Astrocyte of the cerebellum (primary cell): Measurements from ENCODE around the gene IARS1.

Experiments used
- DNase-seq: peaks from one replicate; pipeline ENCODE4 v3.0.0-alpha.2; 2011; ENCODE audit warnings: low read depth
- H3K4me3 ChIP-seq: 2 replicates; pipeline ENCODE4 v1.5.1; 2011; ENCODE audit warnings: mild to moderate bottlenecking, low read depth, low read length, moderate library complexity
- CTCF ChIP-seq: IDR thresholded peaks from 2 replicates; pipeline ENCODE4 v1.5.1; 2012; ENCODE audit warnings: low read length, low read depth, moderate library complexity, mild to moderate bottlenecking; ENCODE audit errors: missing control alignments
- in situ Hi-C: cut with HindIII; loops from 2 replicates; pipeline ENCODE4 v1.10.0; 2017; ENCODE audit warnings: low sequenced_read_pairs

Gene IARS1

GRCh38 chr9:92275541-92275940, 18.0 kb downstream of the IARS1 start:
- in situ Hi-C loops, result no loop called here
- no peak for DNase-seq
- no peak overlapping the region for H3K4me3 ChIP-seq
- no peak for TF ChIP-seq CTCF

GRCh38 chr9:92270511-92270910, 23.0 kb downstream of the IARS1 start:
- no peak for TF ChIP-seq CTCF
- in situ Hi-C loops, result no loop called here
- no peak for DNase-seq
- no peak overlapping the region for H3K4me3 ChIP-seq

GRCh38 chr9:92266486-92266885, 27.0 kb downstream of the IARS1 start:
- no peak overlapping the region for H3K4me3 ChIP-seq
- no peak for DNase-seq
- in situ Hi-C loops, result no loop called here
- TF ChIP-seq CTCF, result no peak

- no peak for DNase-seq
- H3K4me3 ChIP-seq, result no peak overlapping the region
- TF ChIP-seq CTCF, result no peak
- in situ Hi-C loops, result no loop called here
Observed at GRCh38 chr9:92265154-92265553, 28.3 kb downstream of the IARS1 start.

GRCh38 chr9:92263131-92263530, 30.4 kb downstream of the IARS1 start:
- TF ChIP-seq CTCF, result no peak
- no peak overlapping the region for H3K4me3 ChIP-seq
- in situ Hi-C loops, result no loop called here
- no peak for DNase-seq

- DNase-seq, result no peak
- in situ Hi-C loops, result no loop called here
- no peak for TF ChIP-seq CTCF
- H3K4me3 ChIP-seq, result no peak overlapping the region
Observed at GRCh38 chr9:92257327-92257726, 36.2 kb downstream of the IARS1 start.
